Measurements from ENCODE around the gene CX3CR1. TPM values are rescaled to one million over a fixed set of nuclear protein-coding genes. Genes with fewer than 3 reads are reported as not detected.

Gene CX3CR1
- total RNA-seq, 1 donor from 2014 or later = not detected

DNA sequence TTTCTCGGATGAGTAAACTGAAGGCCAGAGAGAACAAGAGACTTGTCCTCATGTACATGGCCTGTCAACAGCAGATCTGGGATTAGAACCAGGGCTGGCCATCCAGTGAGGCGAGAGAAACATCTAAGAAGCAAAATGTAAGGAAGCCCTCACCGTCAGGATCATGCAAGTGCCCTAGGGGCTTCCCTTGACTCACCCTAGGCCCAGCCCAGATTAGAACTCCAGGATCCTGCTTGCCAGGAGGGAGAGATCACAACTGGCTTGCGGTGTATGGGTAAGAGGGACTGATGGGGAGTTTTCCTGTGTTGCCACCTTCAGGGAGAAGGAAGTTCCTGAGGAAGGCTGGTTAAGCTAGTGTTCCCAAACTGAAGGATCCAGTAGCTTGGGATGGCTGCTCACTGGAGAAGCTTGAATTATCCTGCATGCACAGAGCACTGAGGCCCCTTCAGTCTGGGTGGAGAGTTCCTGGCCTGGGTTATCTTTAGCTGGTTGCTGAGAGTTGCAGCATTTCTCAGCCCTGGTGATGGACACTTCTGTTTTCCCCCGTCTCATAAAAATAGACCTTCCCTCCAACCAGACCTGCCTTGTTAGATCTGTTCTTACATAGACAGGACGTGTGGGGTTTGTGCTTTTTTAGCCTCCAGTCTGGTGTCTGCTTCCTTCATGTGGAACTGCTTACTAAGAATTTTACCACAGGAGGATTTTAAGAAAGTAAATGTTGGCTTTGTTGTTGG is 59.3 kb downstream of the CX3CR1 start:
- Mint-ChIP-seq H3K4me3 (ENCODE audit: unreplicated experiment) (no peak overlapping the region), H3K36me3 (ENCODE audit: unreplicated experiment) (peaks cover 3% of the 10 kb centered on the region), H3K27me3 (ENCODE audit: unreplicated experiment) (peaks cover 2% of the 10 kb centered on the region), H3K4me1 (ENCODE audit: low read depth, unreplicated experiment) (peaks cover 8% of the 10 kb centered on the region), H3K9me3 (ENCODE audit: unreplicated experiment) (peaks cover 2% of the 10 kb centered on the region), H3K27ac (ENCODE audit: unreplicated experiment) (no peak overlapping the region)
- TF ChIP-seq, protein P1, sequence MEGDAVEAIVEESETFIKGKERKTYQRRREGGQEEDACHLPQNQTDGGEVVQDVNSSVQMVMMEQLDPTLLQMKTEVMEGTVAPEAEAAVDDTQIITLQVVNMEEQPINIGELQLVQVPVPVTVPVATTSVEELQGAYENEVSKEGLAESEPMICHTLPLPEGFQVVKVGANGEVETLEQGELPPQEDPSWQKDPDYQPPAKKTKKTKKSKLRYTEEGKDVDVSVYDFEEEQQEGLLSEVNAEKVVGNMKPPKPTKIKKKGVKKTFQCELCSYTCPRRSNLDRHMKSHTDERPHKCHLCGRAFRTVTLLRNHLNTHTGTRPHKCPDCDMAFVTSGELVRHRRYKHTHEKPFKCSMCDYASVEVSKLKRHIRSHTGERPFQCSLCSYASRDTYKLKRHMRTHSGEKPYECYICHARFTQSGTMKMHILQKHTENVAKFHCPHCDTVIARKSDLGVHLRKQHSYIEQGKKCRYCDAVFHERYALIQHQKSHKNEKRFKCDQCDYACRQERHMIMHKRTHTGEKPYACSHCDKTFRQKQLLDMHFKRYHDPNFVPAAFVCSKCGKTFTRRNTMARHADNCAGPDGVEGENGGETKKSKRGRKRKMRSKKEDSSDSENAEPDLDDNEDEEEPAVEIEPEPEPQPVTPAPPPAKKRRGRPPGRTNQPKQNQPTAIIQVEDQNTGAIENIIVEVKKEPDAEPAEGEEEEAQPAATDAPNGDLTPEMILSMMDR (IDR thresholded peaks at IDR 0.05; ENCODE audit: partially characterized antibody, unreplicated experiment) = no peak
- no peak for DNase-seq

DNA sequence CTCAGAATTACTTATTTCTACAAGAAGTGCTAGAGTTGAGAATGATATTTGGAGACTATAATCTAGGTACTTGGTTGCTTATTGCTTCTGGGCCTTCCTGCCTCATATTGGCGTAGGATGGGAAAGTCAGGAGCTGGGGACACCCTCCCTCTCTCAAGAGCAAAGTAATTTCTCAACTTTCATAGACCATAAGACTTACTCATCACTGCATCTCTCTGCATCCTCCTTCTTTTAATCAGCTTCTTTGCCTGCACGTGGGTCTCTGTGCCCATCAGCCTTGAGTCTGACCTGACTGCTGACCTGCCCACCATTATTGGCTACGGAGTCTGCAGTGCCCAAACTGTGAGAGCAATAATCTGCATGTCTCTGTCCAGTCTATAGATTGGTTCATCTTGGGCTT is 60.1 kb downstream of the CX3CR1 start:
- TF ChIP-seq, protein P1 (IDR thresholded peaks at IDR 0.05; ENCODE audit: partially characterized antibody, unreplicated experiment) = no peak
- Mint-ChIP-seq H3K36me3 (ENCODE audit: unreplicated experiment) (no peaks in the 10 kb centered on the region), H3K27ac (ENCODE audit: unreplicated experiment) (no peak overlapping the region), H3K27me3 (ENCODE audit: unreplicated experiment) (peaks cover 2% of the 10 kb centered on the region), H3K4me1 (ENCODE audit: low read depth, unreplicated experiment) (peaks cover 8% of the 10 kb centered on the region), H3K4me3 (ENCODE audit: unreplicated experiment) (no peak overlapping the region), H3K9me3 (ENCODE audit: unreplicated experiment) (peaks cover 2% of the 10 kb centered on the region)
- no peak for DNase-seq

DNA sequence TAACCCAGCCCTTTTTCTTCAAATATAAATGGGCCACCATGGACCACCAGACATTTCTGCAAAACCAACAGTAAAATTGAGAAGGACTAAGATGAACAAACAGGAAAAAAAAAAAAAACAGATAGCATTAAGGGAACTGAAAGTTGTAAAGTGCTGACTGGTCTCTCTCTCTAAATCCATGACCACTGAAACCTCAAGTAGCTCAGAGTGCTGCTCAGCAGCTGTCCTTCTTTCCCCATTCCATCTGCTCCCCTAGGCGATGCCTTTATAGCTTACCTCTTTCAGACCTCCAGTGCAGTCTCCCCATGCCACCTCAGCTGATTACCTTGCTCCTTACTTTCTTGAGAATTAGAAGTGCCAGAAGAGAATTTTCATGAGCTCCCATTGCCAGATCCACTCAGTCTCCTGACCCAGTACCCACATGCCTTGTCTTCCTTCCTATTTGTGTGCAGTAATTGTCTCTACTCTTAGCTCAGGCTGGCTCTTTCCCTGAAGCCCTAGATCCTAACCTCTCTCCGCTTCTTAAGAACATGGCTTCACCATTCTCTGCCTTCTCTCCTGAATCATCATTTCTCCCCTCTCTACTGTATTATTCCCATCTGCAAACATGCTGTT is 63.6 kb downstream of the CX3CR1 start:
- Mint-ChIP-seq H3K4me1 (ENCODE audit: low read depth, unreplicated experiment) (peaks cover 8% of the 10 kb centered on the region), H3K27me3 (ENCODE audit: unreplicated experiment) (peaks cover 2% of the 10 kb centered on the region), H3K36me3 (ENCODE audit: unreplicated experiment) (no peaks in the 10 kb centered on the region), H3K9me3 (ENCODE audit: unreplicated experiment) (peaks cover 2% of the 10 kb centered on the region), H3K4me3 (ENCODE audit: unreplicated experiment) (no peak overlapping the region), H3K27ac (ENCODE audit: unreplicated experiment) (no peak overlapping the region)
- no peak for DNase-seq
- TF ChIP-seq, protein P1 (IDR thresholded peaks at IDR 0.05; ENCODE audit: partially characterized antibody, unreplicated experiment) = no peak

DNA sequence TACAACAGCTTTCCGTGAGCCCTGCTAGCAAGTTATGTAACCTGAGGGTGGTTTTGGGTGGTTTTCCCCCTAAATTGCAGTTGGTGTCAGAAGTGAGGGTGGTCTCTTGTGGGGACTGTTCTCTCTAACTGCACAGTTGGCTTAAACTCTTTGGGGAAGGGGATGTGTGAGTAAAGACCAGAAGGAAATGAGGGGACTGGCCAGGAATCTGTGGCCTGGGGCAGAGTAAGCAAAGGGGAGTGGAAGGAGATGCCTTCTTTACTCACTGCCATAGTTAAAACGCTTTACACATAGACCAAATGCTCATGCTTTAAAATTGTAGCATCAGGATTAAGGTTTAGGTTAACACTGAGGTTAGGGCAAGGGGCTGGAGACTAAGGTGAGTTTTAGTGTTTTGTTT is 66.2 kb downstream of the CX3CR1 start:
- H3K4me3 Mint-ChIP-seq (ENCODE audit: unreplicated experiment) = no peak overlapping the region

More for the DNA sequence above, 66.2 kb downstream of the CX3CR1 start:
- no peak for DNase-seq
- H3K27ac Mint-ChIP-seq (ENCODE audit: unreplicated experiment) = no peak overlapping the region
- no peaks in the 10 kb centered on the region for H3K36me3 Mint-ChIP-seq (ENCODE audit: unreplicated experiment)
- H3K27me3 Mint-ChIP-seq (ENCODE audit: unreplicated experiment) = peaks cover 2% of the 10 kb centered on the region
- H3K4me1 Mint-ChIP-seq (ENCODE audit: low read depth, unreplicated experiment) = peaks cover 8% of the 10 kb centered on the region
- TF ChIP-seq, protein P1 (IDR thresholded peaks at IDR 0.05; ENCODE audit: partially characterized antibody, unreplicated experiment) = no peak
- peaks cover 2% of the 10 kb centered on the region for H3K9me3 Mint-ChIP-seq (ENCODE audit: unreplicated experiment)

Other genes starting within 250 kb of the CX3CR1 start
- gene SCN11A, start 228.1 kb downstream of the CX3CR1 start, total RNA-seq (ENCODE audit: unreplicated experiment) = 0.78 TPM
- gene WDR48, start 228.0 kb downstream of the CX3CR1 start, total RNA-seq (ENCODE audit: unreplicated experiment) = 64.3 TPM
- gene GORASP1, start 172.4 kb downstream of the CX3CR1 start, total RNA-seq (ENCODE audit: unreplicated experiment) = 44.6 TPM
- 7.8 TPM for gene TTC21A, start 172.4 kb downstream of the CX3CR1 start, total RNA-seq (ENCODE audit: unreplicated experiment)
- gene CSRNP1, start 126.4 kb downstream of the CX3CR1 start, total RNA-seq (ENCODE audit: unreplicated experiment) = 11.1 TPM
- gene XIRP1, start 87.4 kb downstream of the CX3CR1 start, total RNA-seq (ENCODE audit: unreplicated experiment) = 0.34 TPM
- gene CCR8, start 49.7 kb upstream of the CX3CR1 start, total RNA-seq (ENCODE audit: unreplicated experiment) = not detected
- gene SLC25A38, start 103.3 kb upstream of the CX3CR1 start, total RNA-seq (ENCODE audit: unreplicated experiment) = 21.1 TPM
- gene RPSA, start 126.7 kb upstream of the CX3CR1 start, total RNA-seq (ENCODE audit: unreplicated experiment) = 716 TPM
- not detected for gene MOBP, start 187.6 kb upstream of the CX3CR1 start, total RNA-seq (ENCODE audit: unreplicated experiment)

Data from glutamatergic neuron (in vitro differentiated cells).